NB4 (cell line): ENCODE measurements around the gene OR56A5.

Experiments used
- DNase-seq: peaks from one replicate; pipeline ENCODE4 v3.0.0; 2010; ENCODE audit warnings: low read depth
- H3K4me3 ChIP-seq: one replicate; pipeline ENCODE4 v1.5.1; 2011; ENCODE audit warnings: mild to moderate bottlenecking, low read depth, low read length, moderate library complexity
- CTCF ChIP-seq: IDR thresholded peaks from one replicate; pipeline ENCODE4 v1.5.1; 2012; ENCODE audit warnings: low read depth, low read length
- MAX ChIP-seq: IDR thresholded peaks from 2 replicates; pipeline ENCODE4 v1.6.1; 2011; ENCODE audit warnings: low read depth, low read length
- MYC ChIP-seq: IDR thresholded peaks from 2 replicates; pipeline ENCODE4 v1.6.1; 2011; ENCODE audit warnings: low read depth, low read length
- POLR2A ChIP-seq: IDR thresholded peaks from 2 replicates; pipeline ENCODE4 v1.6.1; 2011; ENCODE audit warnings: mild to moderate bottlenecking; ENCODE audit not compliant: insufficient read length; ENCODE audit errors: extremely low read depth

Gene OR56A5

GRCh38 chr11:5922749-5923426 lies 45.4 kb downstream of the OR56A5 start:
- peak; percentile 15 for DNase-seq
- no peak for TF ChIP-seq MAX
- no peak for TF ChIP-seq POLR2A
- no peak for TF ChIP-seq MYC
- no peak for TF ChIP-seq CTCF
- H3K4me3 ChIP-seq = no peak overlapping the region
